GM12878 (cell line): ENCODE results near the gene RBPJL. TPM values are rescaled to one million over a fixed set of nuclear protein-coding genes. Genes with fewer than 3 reads are reported as not detected.

ENCODE experiments used
- ATAC-seq: fragments of 200-7000 bp; cut with Tn5 transposase; 3 replicates; pipeline ENCODE4 v1.9.1; 2020; ENCODE audit warnings: mild to moderate bottlenecking, moderate library complexity
- BruUV-seq: library from RNA; stranded (reverse); fragments of 400-500 nt; replicated peaks from 2 replicates; lab custom pipeline; 2021; lab: Mats Ljungman, UMichigan
- CTCF ChIA-PET: fragments of 300-600 bp; sonication (Branson Sonifier 250); formaldehyde crosslinking; extraction: SDS; loops from one replicate; lab custom pipeline; 2021; ENCODE audit warnings: inconsistent platforms; lab: Yijun Ruan, JAX
- POLR2A ChIA-PET: fragments of 350-600 bp; formaldehyde crosslinking; extraction: SDS; loops from one replicate; lab custom pipeline; 2021; ENCODE audit warnings: inconsistent platforms; lab: Charles Lee
- RAD21 ChIA-PET: fragments of 300-600 bp; sonication (Branson Sonifier 250); formaldehyde crosslinking; loops from one replicate; lab custom pipeline; 2023; ENCODE audit warnings: antibody characterized with exemption; ENCODE audit not compliant: unreplicated experiment; lab: Charles Lee
- SMC1A ChIA-PET: fragments of 300-600 bp; sonication (Branson Sonifier 250); formaldehyde crosslinking; loops from one replicate; lab custom pipeline; 2023; ENCODE audit not compliant: unreplicated experiment, uncharacterized antibody; lab: Charles Lee
- DNase-seq: peaks from one replicate; pipeline ENCODE4 v3.0.0-alpha.2; 2011; ENCODE audit warnings: low read depth, low spot score
- FAIRE-seq: peaks from 3 replicates; lab custom pipeline; 2011; peaks lifted over from hg19 to GRCh38; lab: Jason Lieb, UNC
- H2AFZ ChIP-seq: 2 replicates; pipeline ENCODE4 v1.6.0; 2011; ENCODE audit warnings: low read depth, low read length, control low read depth; ENCODE audit not compliant: control insufficient read depth
- H3K27ac ChIP-seq: 2 replicates; pipeline ENCODE4 v1.5.1; 2011; ENCODE audit warnings: control low read depth; ENCODE audit not compliant: control insufficient read depth, insufficient read depth
- H3K27me3 ChIP-seq, 2 experiments: replicated peaks in 1 of 2; 2 replicates each; pipeline versions ENCODE4 v1.6.0 to v1.6.1; 2011; ENCODE audit warnings: low read length in 1 of 2; ENCODE audit not compliant: control insufficient read depth in 2 of 2, insufficient read depth in 2 of 2
- H3K36me3 ChIP-seq, 2 experiments: 2 replicates each; pipeline ENCODE4 v1.5.1; 2011; ENCODE audit warnings: low read length in 1 of 2; ENCODE audit not compliant: control insufficient read depth in 2 of 2, insufficient read depth in 2 of 2
- H3K4me1 ChIP-seq: 2 replicates; pipeline ENCODE4 v1.6.1; 2011; ENCODE audit warnings: mild to moderate bottlenecking, low read length, moderate library complexity, mixed read lengths; ENCODE audit not compliant: control insufficient read depth, insufficient read depth
- H3K4me2 ChIP-seq: 2 replicates; pipeline ENCODE4 v1.6.0; 2011; ENCODE audit warnings: control low read depth; ENCODE audit not compliant: control insufficient read depth, insufficient read depth
- H3K4me3 ChIP-seq: fragments of 200-600 bp; sonication (generic); 2 replicates; pipeline ENCODE4 v1.5.1; 2016
- H3K79me2 ChIP-seq: 2 replicates; pipeline ENCODE4 v1.6.0; 2011; ENCODE audit warnings: low read length; ENCODE audit not compliant: control insufficient read depth, insufficient read depth
- H3K9ac ChIP-seq: 2 replicates; pipeline ENCODE4 v1.8.0; 2011; ENCODE audit warnings: low read length, control low read depth, mixed read lengths; ENCODE audit not compliant: control insufficient read depth, insufficient read depth
- H3K9me3 ChIP-seq: replicated peaks from 3 replicates; pipeline ENCODE4 v1.5.1; 2011; ENCODE audit warnings: mild to moderate bottlenecking, low read length; ENCODE audit not compliant: control insufficient read depth, insufficient read depth
- H4K20me1 ChIP-seq: 2 replicates; pipeline ENCODE4 v1.6.0; 2011; ENCODE audit not compliant: control insufficient read depth, insufficient read depth
- HCFC1 ChIP-seq: fragments of 150-350 bp; IDR thresholded peaks from 2 replicates; pipeline ENCODE4 v1.6.1; 2014; ENCODE audit warnings: low read length
- LARP7 ChIP-seq: fragments of 450-650 bp; IDR thresholded peaks from 2 replicates; pipeline ENCODE4 v1.6.1; 2017; ENCODE audit warnings: mild to moderate bottlenecking
- MLLT1 ChIP-seq: fragments of 450-650 bp; IDR thresholded peaks from 2 replicates; pipeline ENCODE4 v1.6.1; 2016; ENCODE audit warnings: mild to moderate bottlenecking
- NR2F1 ChIP-seq: fragments of 450-650 bp; conservative IDR thresholded peaks from 2 replicates; pipeline ENCODE4 v1.6.1; 2017; ENCODE audit warnings: mild to moderate bottlenecking
- PAX5 ChIP-seq: IDR thresholded peaks from 2 replicates; pipeline ENCODE4 v1.6.1; 2011; ENCODE audit warnings: low read depth, low read length, borderline replicate concordance
- PAX8 ChIP-seq: fragments of 450-650 bp; IDR thresholded peaks from 2 replicates; pipeline ENCODE4 v1.6.1; 2017; ENCODE audit warnings: mild to moderate bottlenecking, moderate library complexity
- PBX3 ChIP-seq: IDR thresholded peaks from 2 replicates; pipeline ENCODE4 v1.6.1; 2011; ENCODE audit warnings: mild to moderate bottlenecking, low read depth, low read length, moderate library complexity; ENCODE audit not compliant: insufficient replicate concordance
- RAD51 ChIP-seq: fragments of 450-650 bp; IDR thresholded peaks from 2 replicates; pipeline ENCODE4 v1.6.1; 2016; ENCODE audit warnings: moderate library complexity, mild to moderate bottlenecking, inconsistent platforms
- RELB ChIP-seq: fragments of 450-650 bp; IDR thresholded peaks from 2 replicates; pipeline ENCODE4 v1.6.1; 2017; ENCODE audit warnings: low read depth, mild to moderate bottlenecking, moderate library complexity
- WGBS: methylation state at CpG from one replicate; pipeline ENCODE4 v1.1.6; 2016; ENCODE audit warnings: low lambda C conversion rate; ENCODE audit not compliant: insufficient replicate concordance, insufficient coverage; ENCODE audit errors: missing lambda C conversion rate; 5-methylcytosine and 5-hydroxymethylcytosine counted together
- in situ Hi-C: fragments of 300-500 bp; cut with MboI; formaldehyde crosslinking; loops from 9 replicates; pipeline ENCODE4 v1.14.3; 2018; ENCODE audit warnings: mixed read lengths
- intact Hi-C: fragments of 100-400 bp; cut with micrococcal nuclease; formaldehyde crosslinking; loops from one replicate; pipeline ENCODE4 v1.14.2; 2022; ENCODE audit not compliant: unreplicated experiment
- polyA plus RNA-seq, 11 experiments: library from polyadenylated mRNA; depleted of rRNA in 4 of 11; unstranded in 6 of 11; stranded (reverse) in 5 of 11; fragments of >200 nt; fragmentation: Nextera tagmentation in 4 of 11; fragmentation: Illumina TruSeq in 1 of 11; extraction: Ambion mirVana in 4 of 11; extraction: Trizol in 1 of 11; gene quantifications; 1 replicate in 1 of 11; 2 replicates in 10 of 11; pipeline versions ENCODE4 v1.2.1 to v1.2.3, GENCODE V29; 2011 to 2016; ENCODE audit warnings: inconsistent platforms in 2 of 11, missing spikeins in 2 of 11, low read depth in 1 of 11
- total RNA-seq, 4 experiments: library from RNA; depleted of rRNA in 3 of 4; stranded (reverse); fragments of >200 nt in 3 of 4; fragmentation: Illumina TruSeq in 1 of 4; extraction: Trizol in 1 of 4; gene quantifications; 2 replicates each; pipeline versions ENCODE4 v1.2.1 to v1.2.3, GENCODE V29; 2013 to 2021

The RBPJL gene
- total and polyA plus RNA-seq, 10 of the 15 experiments (the other 5 are each of a cell fraction or from before 2014, with no cell fraction given), result 0.18 TPM; not detected in 9

GRCh38 chr20:45340951-45341350 lies 34.3 kb downstream of the RBPJL start:
- RAD21 ChIA-PET, result no interaction called here
- WGBS, result 0% methylated on average over 1 of the region's 1 CpG
- FAIRE-seq (no peak), DNase-seq (no peak), ATAC-seq (no peak)
- Histone ChIP-seq H4K20me1 (peaks cover 2% of the 10 kb centered on the region; the same call in 1 of the 2 replicates), H3K27me3 (no peaks in the 10 kb centered on the region), H3K27ac (no peak overlapping the region), H3K79me2 (no peaks in the 10 kb centered on the region), H3K36me3 (no peaks in the 10 kb centered on the region), H3K9me3 (no peaks in the 10 kb centered on the region), H2AFZ (no peak overlapping the region)
- intact Hi-C loops (no loop called here), in situ Hi-C loops (no loop called here)
- SMC1A ChIA-PET, result no interaction called here
- CTCF ChIA-PET, result no interaction called here
- no TSS peak for BruUV-seq
- no peak for TF ChIP-seq PAX8
- TF ChIP-seq LARP7, result no peak
- no peak for TF ChIP-seq RAD51
- TF ChIP-seq HCFC1, result no peak
- TF ChIP-seq NR2F1, result no peak
- no peak for TF ChIP-seq PAX5
- no peak for TF ChIP-seq PBX3
- no peak for TF ChIP-seq MLLT1
- no peak for TF ChIP-seq RELB
- TF ChIP-seq, all 136 proteins: peak for 0
- no peak overlapping the region for H3K4me2 ChIP-seq
- H3K4me1 ChIP-seq, result no peaks in the 10 kb centered on the region
- H3K4me3 ChIP-seq, result no peak overlapping the region
- POLR2A ChIA-PET, result no interaction called here
- H3K9ac ChIP-seq, result no peak overlapping the region
